GM12878 (cell line): ENCODE measurements around the gene C1QL1. TPM values are rescaled to one million over a fixed set of nuclear protein-coding genes. Genes with fewer than 3 reads are reported as not detected.

Source experiments
- ATAC-seq: fragments of 200-7000 bp; cut with Tn5 transposase; 3 replicates; pipeline ENCODE4 v1.9.1; 2020; ENCODE audit warnings: mild to moderate bottlenecking, moderate library complexity
- BruUV-seq: library from RNA; stranded (reverse); fragments of 400-500 nt; replicated peaks from 2 replicates; lab custom pipeline; 2021; lab: Mats Ljungman, UMichigan
- CTCF ChIA-PET: fragments of 300-600 bp; sonication (Branson Sonifier 250); formaldehyde crosslinking; extraction: SDS; loops from one replicate; lab custom pipeline; 2021; ENCODE audit warnings: inconsistent platforms; lab: Yijun Ruan, JAX
- POLR2A ChIA-PET: fragments of 350-600 bp; formaldehyde crosslinking; extraction: SDS; loops from one replicate; lab custom pipeline; 2021; ENCODE audit warnings: inconsistent platforms; lab: Charles Lee
- RAD21 ChIA-PET: fragments of 300-600 bp; sonication (Branson Sonifier 250); formaldehyde crosslinking; loops from one replicate; lab custom pipeline; 2023; ENCODE audit warnings: antibody characterized with exemption; ENCODE audit not compliant: unreplicated experiment; lab: Charles Lee
- SMC1A ChIA-PET: fragments of 300-600 bp; sonication (Branson Sonifier 250); formaldehyde crosslinking; loops from one replicate; lab custom pipeline; 2023; ENCODE audit not compliant: unreplicated experiment, uncharacterized antibody; lab: Charles Lee
- DNase-seq: peaks from one replicate; pipeline ENCODE4 v3.0.0-alpha.2; 2011; ENCODE audit warnings: low read depth, low spot score
- FAIRE-seq: peaks from 3 replicates; lab custom pipeline; 2011; peaks lifted over from hg19 to GRCh38; lab: Jason Lieb, UNC
- H2AFZ ChIP-seq: 2 replicates; pipeline ENCODE4 v1.6.0; 2011; ENCODE audit warnings: low read depth, low read length, control low read depth; ENCODE audit not compliant: control insufficient read depth
- H3K27ac ChIP-seq: 2 replicates; pipeline ENCODE4 v1.5.1; 2011; ENCODE audit warnings: control low read depth; ENCODE audit not compliant: control insufficient read depth, insufficient read depth
- H3K27me3 ChIP-seq, 2 experiments: replicated peaks in 1 of 2; 2 replicates each; pipeline versions ENCODE4 v1.6.0 to v1.6.1; 2011; ENCODE audit warnings: low read length in 1 of 2; ENCODE audit not compliant: control insufficient read depth in 2 of 2, insufficient read depth in 2 of 2
- H3K36me3 ChIP-seq, 2 experiments: 2 replicates each; pipeline ENCODE4 v1.5.1; 2011; ENCODE audit warnings: low read length in 1 of 2; ENCODE audit not compliant: control insufficient read depth in 2 of 2, insufficient read depth in 2 of 2
- H3K4me1 ChIP-seq: 2 replicates; pipeline ENCODE4 v1.6.1; 2011; ENCODE audit warnings: mild to moderate bottlenecking, low read length, moderate library complexity, mixed read lengths; ENCODE audit not compliant: control insufficient read depth, insufficient read depth
- H3K4me2 ChIP-seq: 2 replicates; pipeline ENCODE4 v1.6.0; 2011; ENCODE audit warnings: control low read depth; ENCODE audit not compliant: control insufficient read depth, insufficient read depth
- H3K4me3 ChIP-seq: fragments of 200-600 bp; sonication (generic); 2 replicates; pipeline ENCODE4 v1.5.1; 2016
- H3K79me2 ChIP-seq: 2 replicates; pipeline ENCODE4 v1.6.0; 2011; ENCODE audit warnings: low read length; ENCODE audit not compliant: control insufficient read depth, insufficient read depth
- H3K9ac ChIP-seq: 2 replicates; pipeline ENCODE4 v1.8.0; 2011; ENCODE audit warnings: low read length, control low read depth, mixed read lengths; ENCODE audit not compliant: control insufficient read depth, insufficient read depth
- H3K9me3 ChIP-seq: replicated peaks from 3 replicates; pipeline ENCODE4 v1.5.1; 2011; ENCODE audit warnings: mild to moderate bottlenecking, low read length; ENCODE audit not compliant: control insufficient read depth, insufficient read depth
- H4K20me1 ChIP-seq: 2 replicates; pipeline ENCODE4 v1.6.0; 2011; ENCODE audit not compliant: control insufficient read depth, insufficient read depth
- ATF3 ChIP-seq: IDR thresholded peaks from 2 replicates; pipeline ENCODE4 v1.6.1; 2011; ENCODE audit warnings: low read depth, mild to moderate bottlenecking, low read length, moderate library complexity, borderline replicate concordance; ENCODE audit errors: extremely low read depth
- BACH1 ChIP-seq: fragments of 450-650 bp; IDR thresholded peaks from 2 replicates; pipeline ENCODE4 v1.6.1; 2017; ENCODE audit warnings: mild to moderate bottlenecking, borderline replicate concordance
- DPF2 ChIP-seq: fragments of 450-650 bp; IDR thresholded peaks from 2 replicates; pipeline ENCODE4 v1.6.1; 2017; ENCODE audit warnings: mild to moderate bottlenecking
- EED ChIP-seq: sonication (generic); IDR thresholded peaks from 2 replicates; pipeline ENCODE4 v1.6.1; 2016; ENCODE audit warnings: antibody characterized with exemption, low read depth
- KDM1A ChIP-seq: fragments of 200-600 bp; sonication (generic); IDR thresholded peaks from 2 replicates; pipeline ENCODE4 v1.6.1; 2016; ENCODE audit warnings: borderline replicate concordance
- LARP7 ChIP-seq: fragments of 450-650 bp; IDR thresholded peaks from 2 replicates; pipeline ENCODE4 v1.6.1; 2017; ENCODE audit warnings: mild to moderate bottlenecking
- MTA2 ChIP-seq: fragments of 450-650 bp; IDR thresholded peaks from 2 replicates; pipeline ENCODE4 v1.6.1; 2016; ENCODE audit warnings: low read depth, mild to moderate bottlenecking, moderate library complexity
- NR2C1 ChIP-seq: fragments of 450-650 bp; IDR thresholded peaks from 2 replicates; pipeline ENCODE4 v1.6.1; 2017; ENCODE audit warnings: antibody characterized with exemption, mild to moderate bottlenecking, moderate library complexity
- PBX3 ChIP-seq: IDR thresholded peaks from 2 replicates; pipeline ENCODE4 v1.6.1; 2011; ENCODE audit warnings: mild to moderate bottlenecking, low read depth, low read length, moderate library complexity; ENCODE audit not compliant: insufficient replicate concordance
- SREBF1 ChIP-seq: IDR thresholded peaks from 2 replicates; pipeline ENCODE4 v1.6.1; 2012; ENCODE audit warnings: mild to moderate bottlenecking, low read length
- WGBS: methylation state at CpG from one replicate; pipeline ENCODE4 v1.1.6; 2016; ENCODE audit warnings: low lambda C conversion rate; ENCODE audit not compliant: insufficient replicate concordance, insufficient coverage; ENCODE audit errors: missing lambda C conversion rate; 5-methylcytosine and 5-hydroxymethylcytosine counted together
- in situ Hi-C: fragments of 300-500 bp; cut with MboI; formaldehyde crosslinking; loops from 9 replicates; pipeline ENCODE4 v1.14.3; 2018; ENCODE audit warnings: mixed read lengths
- intact Hi-C: fragments of 100-400 bp; cut with micrococcal nuclease; formaldehyde crosslinking; loops from one replicate; pipeline ENCODE4 v1.14.2; 2022; ENCODE audit not compliant: unreplicated experiment
- polyA plus RNA-seq, 11 experiments: library from polyadenylated mRNA; depleted of rRNA in 4 of 11; unstranded in 6 of 11; stranded (reverse) in 5 of 11; fragments of >200 nt; fragmentation: Nextera tagmentation in 4 of 11; fragmentation: Illumina TruSeq in 1 of 11; extraction: Ambion mirVana in 4 of 11; extraction: Trizol in 1 of 11; gene quantifications; 1 replicate in 1 of 11; 2 replicates in 10 of 11; pipeline versions ENCODE4 v1.2.1 to v1.2.3, GENCODE V29; 2011 to 2016; ENCODE audit warnings: inconsistent platforms in 2 of 11, missing spikeins in 2 of 11, low read depth in 1 of 11
- total RNA-seq, 4 experiments: library from RNA; depleted of rRNA in 3 of 4; stranded (reverse); fragments of >200 nt in 3 of 4; fragmentation: Illumina TruSeq in 1 of 4; extraction: Trizol in 1 of 4; gene quantifications; 2 replicates each; pipeline versions ENCODE4 v1.2.1 to v1.2.3, GENCODE V29; 2013 to 2021

C1QL1 gene
- total and polyA plus RNA-seq, 10 of the 15 experiments (the other 5 are each of a cell fraction or from before 2014, with no cell fraction given), result not detected

- BruUV-seq, result no TSS peak
- intact Hi-C loops, result no loop called here
- ChIA-PET CTCF (interaction anchor here (1.0 to 6.9 kb wide), 7 partner anchors 8 to 280 kb away, joined by 3 to 156 read pairs (median 6); partner anchors contain the start of genes ACBD4, EFTUD2 and PLCD3), SMC1A (interaction anchor here (0.6 to 6.5 kb wide), 6 partner anchors 8 to 191 kb away, joined by 3 to 90 read pairs (median 3); no protein-coding TSS in a partner anchor), POLR2A (interaction anchor here (0.9 kb wide), 1 partner anchor 17 kb away, joined by 4 read pairs; no protein-coding TSS in a partner anchor), RAD21 (interaction anchor here (1.1 to 4.6 kb wide), 3 partner anchors 15 to 217 kb away, joined by 3 to 82 read pairs (median 3); partner anchors contain the start of gene ACBD4)
- no peak overlapping the region for H3K4me2 ChIP-seq
- H3K27ac ChIP-seq, result no peak overlapping the region
- no peaks in the 10 kb centered on the region for H3K36me3 ChIP-seq
- FAIRE-seq (no peak), DNase-seq (no peak), ATAC-seq (no peak)
- H3K4me3 ChIP-seq, result no peak overlapping the region
- H4K20me1 ChIP-seq, result no peaks in the 10 kb centered on the region
- H3K9ac ChIP-seq, result no peak overlapping the region
- H2AFZ ChIP-seq, result no peak overlapping the region
- WGBS, result 67% methylated on average over 2 of the region's 2 CpGs
- H3K27me3 ChIP-seq, result peaks cover 0 to 3% of the 10 kb centered on the region in 2 experiments; a peak in 2 of 4 replicates
- in situ Hi-C loops, result no loop called here
- no peaks in the 10 kb centered on the region for H3K79me2 ChIP-seq
- H3K4me1 ChIP-seq, result peaks cover 12% of the 10 kb centered on the region
- TF ChIP-seq NR2C1, result no peak
- no peak for TF ChIP-seq SREBF1
- no peak for TF ChIP-seq ATF3
- TF ChIP-seq PBX3, result no peak
- TF ChIP-seq DPF2, result no peak
- no peak for TF ChIP-seq BACH1
- no peak for TF ChIP-seq EED
- TF ChIP-seq MTA2, result no peak
- no peak for TF ChIP-seq KDM1A
- TF ChIP-seq LARP7, result no peak
- H3K9me3 ChIP-seq, result no peaks in the 10 kb centered on the region
These were observed 50.1 kb downstream of the C1QL1 start for GRCh38 chr17:44918006-44918405.
